ENCODE measurements around the gene GRM8.

GRCh38 chr7:126953461-126953860, 299.3 kb downstream of the GRM8 start:
- TF ChIP-seq, protein P1, sequence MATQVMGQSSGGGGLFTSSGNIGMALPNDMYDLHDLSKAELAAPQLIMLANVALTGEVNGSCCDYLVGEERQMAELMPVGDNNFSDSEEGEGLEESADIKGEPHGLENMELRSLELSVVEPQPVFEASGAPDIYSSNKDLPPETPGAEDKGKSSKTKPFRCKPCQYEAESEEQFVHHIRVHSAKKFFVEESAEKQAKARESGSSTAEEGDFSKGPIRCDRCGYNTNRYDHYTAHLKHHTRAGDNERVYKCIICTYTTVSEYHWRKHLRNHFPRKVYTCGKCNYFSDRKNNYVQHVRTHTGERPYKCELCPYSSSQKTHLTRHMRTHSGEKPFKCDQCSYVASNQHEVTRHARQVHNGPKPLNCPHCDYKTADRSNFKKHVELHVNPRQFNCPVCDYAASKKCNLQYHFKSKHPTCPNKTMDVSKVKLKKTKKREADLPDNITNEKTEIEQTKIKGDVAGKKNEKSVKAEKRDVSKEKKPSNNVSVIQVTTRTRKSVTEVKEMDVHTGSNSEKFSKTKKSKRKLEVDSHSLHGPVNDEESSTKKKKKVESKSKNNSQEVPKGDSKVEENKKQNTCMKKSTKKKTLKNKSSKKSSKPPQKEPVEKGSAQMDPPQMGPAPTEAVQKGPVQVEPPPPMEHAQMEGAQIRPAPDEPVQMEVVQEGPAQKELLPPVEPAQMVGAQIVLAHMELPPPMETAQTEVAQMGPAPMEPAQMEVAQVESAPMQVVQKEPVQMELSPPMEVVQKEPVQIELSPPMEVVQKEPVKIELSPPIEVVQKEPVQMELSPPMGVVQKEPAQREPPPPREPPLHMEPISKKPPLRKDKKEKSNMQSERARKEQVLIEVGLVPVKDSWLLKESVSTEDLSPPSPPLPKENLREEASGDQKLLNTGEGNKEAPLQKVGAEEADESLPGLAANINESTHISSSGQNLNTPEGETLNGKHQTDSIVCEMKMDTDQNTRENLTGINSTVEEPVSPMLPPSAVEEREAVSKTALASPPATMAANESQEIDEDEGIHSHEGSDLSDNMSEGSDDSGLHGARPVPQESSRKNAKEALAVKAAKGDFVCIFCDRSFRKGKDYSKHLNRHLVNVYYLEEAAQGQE (IDR thresholded peaks at IDR 0.05; ENCODE audit: insufficient read depth in 1 of 2, low read depth in 2 of 2, low read length in 2 of 2), result no peak
- TF ChIP-seq POLR2AphosphoS5 (IDR thresholded peaks at IDR 0.05; ENCODE audit: low read depth, low read length) (no peak), SIN3A (IDR thresholded peaks at IDR 0.05; ENCODE audit: borderline replicate concordance, insufficient read depth, low read length) (no peak)

Measured in PFSK-1 (cell line).